Peyer's patch (tissue), 4 donors: Measurements from ENCODE around the gene NPC1. TPM values are rescaled to one million over a fixed set of nuclear protein-coding genes. Genes with fewer than 3 reads are reported as not detected.

Experiments
- DNase-seq, 3 donors: peaks; one replicate each; pipeline ENCODE4 v3.0.0-alpha.2; 2017 to 2019
- H3K27ac ChIP-seq, 4 donors: fragments of 200-600 bp; sonication (generic); one replicate each; pipeline ENCODE4 v1.5.1; 2016 to 2019
- H3K27me3 ChIP-seq, 2 donors: fragments of 200-600 bp; sonication (generic); one replicate each; pipeline ENCODE4 v1.5.1; 2019
- H3K36me3 ChIP-seq, 3 donors: fragments of 200-600 bp; sonication (generic); one replicate each; pipeline ENCODE4 v1.5.1; 2016 to 2019
- H3K4me1 ChIP-seq, 4 donors: fragments of 200-600 bp; sonication (generic); one replicate each; pipeline ENCODE4 v1.5.1; 2016 to 2019
- H3K4me3 ChIP-seq, 4 donors: fragments of 200-600 bp; sonication (generic); 1 replicate in 3 of 4; 2 replicates in 1 of 4; pipeline ENCODE4 v1.5.1; 2016 to 2019; ENCODE audit warnings: mild to moderate bottlenecking in 1 of 4
- H3K9me3 ChIP-seq, 4 donors: fragments of 200-600 bp; sonication (generic); one replicate each; pipeline ENCODE4 v1.5.1; 2016 to 2019; ENCODE audit warnings: mild to moderate bottlenecking in 1 of 4
- CTCF ChIP-seq, 6 experiments: fragments of 450-650 bp in 4 of 6; fragments of 200-600 bp in 2 of 6; sonication (generic) in 1 of 6; IDR thresholded peaks; one replicate each; pipeline ENCODE4 v1.5.1; 2017 to 2019; ENCODE audit warnings: antibody characterized with exemption in 6 of 6, mild to moderate bottlenecking in 3 of 6, moderate library complexity in 1 of 6
- POLR2A ChIP-seq, 2 donors: fragments of 450-650 bp; IDR thresholded peaks; one replicate each; pipeline ENCODE4 v1.5.1; 2017; ENCODE audit warnings: antibody characterized with exemption in 2 of 2, mild to moderate bottlenecking in 2 of 2, moderate library complexity in 2 of 2
- total RNA-seq, 4 donors: library from RNA; depleted of rRNA; stranded (reverse); fragments of >200 nt; gene quantifications; one replicate each; pipeline ENCODE4 v1.1.0, GENCODE V29; 2016

Gene NPC1
- total RNA-seq, 4 donors from 2014 or later: 62.7 to 80.1 (median 71.3) TPM

GRCh38 chr18:23570912-23571504, 15.3 kb downstream of the NPC1 start:
- Histone ChIP-seq H3K27me3 (no peaks in the 10 kb centered on the region), H3K27ac (no peak overlapping the region), H3K4me3 (no peak overlapping the region), H3K4me1 (peaks cover 0 to 18% (median 5%) of the 10 kb centered on the region in 4 donors), H3K36me3 (peaks cover 0 to 64% (median 0%) of the 10 kb centered on the region in 3 donors), H3K9me3 (no peaks in the 10 kb centered on the region)
- TF ChIP-seq CTCF (IDR thresholded peaks at IDR 0.05): no peak
- TF ChIP-seq POLR2A (IDR thresholded peaks at IDR 0.05): no peak
- no peak for DNase-seq

- TF ChIP-seq CTCF (IDR thresholded peaks at IDR 0.05): no peak
- no peak for TF ChIP-seq POLR2A (IDR thresholded peaks at IDR 0.05)
- Histone ChIP-seq H3K27ac (no peak overlapping the region), H3K4me3 (no peak overlapping the region), H3K4me1 (peaks cover 0 to 10% (median 5%) of the 10 kb centered on the region in 4 donors), H3K27me3 (no peaks in the 10 kb centered on the region), H3K9me3 (no peaks in the 10 kb centered on the region), H3K36me3 (peaks cover 0 to 74% (median 0%) of the 10 kb centered on the region in 3 donors)
- DNase-seq: no peak
These were observed 16.8 kb downstream of the NPC1 start for GRCh38 chr18:23569299-23570063.

- Histone ChIP-seq H3K4me3 (no peak overlapping the region), H3K27ac (no peak overlapping the region), H3K9me3 (no peaks in the 10 kb centered on the region), H3K27me3 (no peaks in the 10 kb centered on the region), H3K4me1 (peaks cover 0 to under 1% (median 0%) of the 10 kb centered on the region in 4 donors), H3K36me3 (peaks cover 0 to 79% (median 0%) of the 10 kb centered on the region in 3 donors)
- DNase-seq: no peak
- TF ChIP-seq POLR2A (IDR thresholded peaks at IDR 0.05): no peak
These were observed 17.8 kb downstream of the NPC1 start for GRCh38 chr18:23568281-23569138.

GRCh38 chr18:23567671-23568070, 18.6 kb downstream of the NPC1 start:
- Histone ChIP-seq H3K9me3 (no peaks in the 10 kb centered on the region), H3K27me3 (no peaks in the 10 kb centered on the region), H3K4me1 (no peaks in the 10 kb centered on the region), H3K27ac (no peak overlapping the region), H3K4me3 (no peak overlapping the region), H3K36me3 (peaks cover 0 to 72% (median 0%) of the 10 kb centered on the region in 3 donors)
- DNase-seq: no peak
- no peak for TF ChIP-seq CTCF (IDR thresholded peaks at IDR 0.05)
- TF ChIP-seq POLR2A (IDR thresholded peaks at IDR 0.05): no peak

- DNase-seq: no peak
- no peak overlapping the region for H3K27ac ChIP-seq
- H3K36me3 ChIP-seq: peaks cover 0 to 75% (median 0%) of the 10 kb centered on the region in 3 donors
These were observed 20.3 kb downstream of the NPC1 start for GRCh38 chr18:23565916-23566547.

More at GRCh38 chr18:23565916-23566547, 20.3 kb downstream of the NPC1 start:
- H3K27me3 ChIP-seq: no peaks in the 10 kb centered on the region
- no peak overlapping the region for H3K4me3 ChIP-seq
- no peaks in the 10 kb centered on the region for H3K4me1 ChIP-seq
- H3K9me3 ChIP-seq: no peaks in the 10 kb centered on the region
- TF ChIP-seq CTCF (IDR thresholded peaks at IDR 0.05): no peak
- TF ChIP-seq POLR2A (IDR thresholded peaks at IDR 0.05): no peak
